ENCODE data around the gene OMP. TPM values are rescaled to one million over a fixed set of nuclear protein-coding genes. Genes with fewer than 3 reads are reported as not detected.

The OMP gene
- total RNA-seq, 1 donor from 2014 or later, result not detected

GRCh38 chr11:77081381-77081851, 21.2 kb upstream of the OMP start:
- Mint-ChIP-seq H3K9me3 (peaks cover 6% of the 10 kb centered on the region), H3K36me3 (ENCODE audit: low read depth) (peaks cover 4% of the 10 kb centered on the region), H3K27me3 (ENCODE audit: low read depth) (no peaks in the 10 kb centered on the region), H3K4me1 (peaks cover 24% of the 10 kb centered on the region), H3K4me3 (no peak overlapping the region), H3K27ac (ENCODE audit: unreplicated experiment) (peak overlapping the region; percentile 67)
- TF ChIP-seq, protein P1, sequence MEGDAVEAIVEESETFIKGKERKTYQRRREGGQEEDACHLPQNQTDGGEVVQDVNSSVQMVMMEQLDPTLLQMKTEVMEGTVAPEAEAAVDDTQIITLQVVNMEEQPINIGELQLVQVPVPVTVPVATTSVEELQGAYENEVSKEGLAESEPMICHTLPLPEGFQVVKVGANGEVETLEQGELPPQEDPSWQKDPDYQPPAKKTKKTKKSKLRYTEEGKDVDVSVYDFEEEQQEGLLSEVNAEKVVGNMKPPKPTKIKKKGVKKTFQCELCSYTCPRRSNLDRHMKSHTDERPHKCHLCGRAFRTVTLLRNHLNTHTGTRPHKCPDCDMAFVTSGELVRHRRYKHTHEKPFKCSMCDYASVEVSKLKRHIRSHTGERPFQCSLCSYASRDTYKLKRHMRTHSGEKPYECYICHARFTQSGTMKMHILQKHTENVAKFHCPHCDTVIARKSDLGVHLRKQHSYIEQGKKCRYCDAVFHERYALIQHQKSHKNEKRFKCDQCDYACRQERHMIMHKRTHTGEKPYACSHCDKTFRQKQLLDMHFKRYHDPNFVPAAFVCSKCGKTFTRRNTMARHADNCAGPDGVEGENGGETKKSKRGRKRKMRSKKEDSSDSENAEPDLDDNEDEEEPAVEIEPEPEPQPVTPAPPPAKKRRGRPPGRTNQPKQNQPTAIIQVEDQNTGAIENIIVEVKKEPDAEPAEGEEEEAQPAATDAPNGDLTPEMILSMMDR (conservative IDR thresholded peaks at IDR 0.05), result no peak
- no peak for DNase-seq (ENCODE audit: low read depth, low spot score)

GRCh38 chr11:77081976-77082836, 20.4 kb upstream of the OMP start:
- H3K4me3 Mint-ChIP-seq, result peak overlapping the region; percentile 56
- H3K9me3 Mint-ChIP-seq, result peaks cover 6% of the 10 kb centered on the region
- TF ChIP-seq, protein P1 (conservative IDR thresholded peaks at IDR 0.05), result no peak
- no peak for DNase-seq (ENCODE audit: low read depth, low spot score)
- H3K36me3 Mint-ChIP-seq (ENCODE audit: low read depth), result peaks cover 4% of the 10 kb centered on the region
- peaks cover 28% of the 10 kb centered on the region for H3K4me1 Mint-ChIP-seq
- peak overlapping the region; percentile 95 for H3K27ac Mint-ChIP-seq (ENCODE audit: unreplicated experiment)
- H3K27me3 Mint-ChIP-seq (ENCODE audit: low read depth), result no peaks in the 10 kb centered on the region

DNA sequence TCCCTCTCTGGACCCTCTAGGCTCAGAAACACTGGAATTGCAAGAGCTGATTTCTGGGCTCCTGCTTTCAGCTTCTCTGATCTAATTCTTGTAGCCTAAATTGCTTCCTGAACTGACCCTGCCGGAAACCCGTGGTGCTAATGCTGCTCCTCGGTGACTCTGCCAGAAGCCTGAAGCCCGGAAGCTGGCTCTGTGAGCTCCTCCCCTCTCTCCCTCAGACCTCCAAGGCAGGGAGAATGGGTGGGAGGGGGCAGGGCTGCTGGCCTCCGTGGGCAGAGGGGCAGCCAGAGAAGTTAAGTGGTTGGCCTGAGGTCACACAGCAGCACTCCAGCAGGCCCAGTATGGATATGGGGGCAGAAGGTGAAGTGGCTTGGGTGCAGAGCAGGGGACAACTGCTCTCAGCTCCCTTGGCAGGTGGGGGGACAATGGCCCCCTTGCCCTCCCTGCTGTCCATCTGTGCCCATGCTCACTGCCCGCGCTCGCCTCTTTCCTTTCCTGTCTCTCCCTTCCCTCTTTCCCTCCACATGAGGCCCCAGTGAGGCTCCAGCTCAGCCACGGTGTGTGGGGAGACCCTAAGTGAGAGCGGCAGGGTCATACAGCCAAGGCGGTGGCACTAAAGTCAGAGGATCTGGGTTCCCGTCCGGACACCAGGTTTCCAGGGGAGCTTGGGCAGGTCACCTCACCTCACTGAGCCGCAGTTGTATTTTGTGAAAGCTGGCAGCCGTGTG, 19.6 kb upstream of the OMP start:
- H3K4me3 Mint-ChIP-seq, result peak overlapping the region; percentile 56
- H3K4me1 Mint-ChIP-seq, result peaks cover 28% of the 10 kb centered on the region
- peak overlapping the region; percentile 95 for H3K27ac Mint-ChIP-seq (ENCODE audit: unreplicated experiment)
- peaks cover 4% of the 10 kb centered on the region for H3K9me3 Mint-ChIP-seq
- peaks cover 1% of the 10 kb centered on the region for H3K36me3 Mint-ChIP-seq (ENCODE audit: low read depth)
- DNase-seq (ENCODE audit: low read depth, low spot score), result no peak
- TF ChIP-seq, protein P1 (conservative IDR thresholded peaks at IDR 0.05), result no peak
- H3K27me3 Mint-ChIP-seq (ENCODE audit: low read depth), result no peaks in the 10 kb centered on the region

GRCh38 chr11:77083566-77084245, 18.9 kb upstream of the OMP start:
- TF ChIP-seq, protein P1 (conservative IDR thresholded peaks at IDR 0.05), result no peak
- DNase-seq (ENCODE audit: low read depth, low spot score), result no peak
- Mint-ChIP-seq H3K4me1 (peaks cover 28% of the 10 kb centered on the region), H3K9me3 (no peaks in the 10 kb centered on the region), H3K36me3 (ENCODE audit: low read depth) (no peaks in the 10 kb centered on the region), H3K27ac (ENCODE audit: unreplicated experiment) (no peak overlapping the region), H3K4me3 (no peak overlapping the region), H3K27me3 (ENCODE audit: low read depth) (no peaks in the 10 kb centered on the region)

DNA sequence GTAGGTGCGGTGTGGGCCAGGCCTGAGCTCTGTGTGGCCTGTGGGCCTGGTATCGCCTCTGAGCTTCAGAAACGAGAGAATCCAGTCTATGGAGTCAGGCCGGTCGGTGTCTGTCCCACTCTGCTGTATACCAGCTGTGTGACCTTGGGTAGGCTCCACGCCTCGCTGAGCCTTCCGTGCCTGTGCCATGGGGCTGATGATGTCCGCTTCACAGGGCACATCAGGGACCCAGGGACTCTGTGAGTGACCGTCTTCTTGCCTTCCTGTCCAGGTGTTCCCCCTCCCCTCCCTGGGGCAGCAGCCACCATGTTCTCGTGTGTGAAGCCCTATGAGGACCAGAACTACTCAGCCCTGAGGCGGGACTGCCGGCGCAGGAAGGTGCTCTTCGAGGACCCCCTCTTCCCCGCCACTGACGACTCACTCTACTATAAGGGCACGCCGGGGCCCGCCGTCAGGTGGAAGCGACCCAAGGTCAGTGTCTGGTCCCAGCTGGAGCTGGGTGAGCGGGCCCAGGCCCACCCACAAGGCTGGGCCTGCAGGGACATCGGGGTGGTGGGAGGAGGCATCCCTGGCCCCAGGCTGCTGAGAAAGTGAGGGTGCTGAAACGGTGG, 18.0 kb upstream of the OMP start:
- Mint-ChIP-seq H3K9me3 (no peaks in the 10 kb centered on the region), H3K27ac (ENCODE audit: unreplicated experiment) (no peak overlapping the region)
- DNase-seq (ENCODE audit: low read depth, low spot score), result no peak

More for the DNA sequence above, 18.0 kb upstream of the OMP start:
- H3K27me3 Mint-ChIP-seq (ENCODE audit: low read depth), result no peaks in the 10 kb centered on the region
- H3K4me3 Mint-ChIP-seq, result no peak overlapping the region
- TF ChIP-seq, protein P1 (conservative IDR thresholded peaks at IDR 0.05), result no peak
- peaks cover 28% of the 10 kb centered on the region for H3K4me1 Mint-ChIP-seq
- no peaks in the 10 kb centered on the region for H3K36me3 Mint-ChIP-seq (ENCODE audit: low read depth)
